Neutrophil (primary cell): ENCODE measurements around the gene MYL6.
A peak's percentile ranks its signal among the peaks of the same experiment; 100 is the strongest.

Source experiments
- H3K27ac ChIP-seq: fragments of 200-600 bp; sonication (generic); 2 replicates; pipeline ENCODE4 v1.5.1; 2016; ENCODE audit warnings: mild to moderate bottlenecking, moderate library complexity
- H3K27me3 ChIP-seq: fragments of 200-600 bp; sonication (generic); 2 replicates; pipeline ENCODE4 v1.6.0; 2016; ENCODE audit warnings: mild to moderate bottlenecking
- H3K36me3 ChIP-seq: fragments of 200-600 bp; sonication (generic); 2 replicates; pipeline ENCODE4 v1.5.1; 2017
- H3K4me1 ChIP-seq, 2 experiments: fragments of 200-600 bp in 1 of 2; sonication (generic) in 1 of 2; 1 replicate in 1 of 2; 2 replicates in 1 of 2; pipeline versions ENCODE4 v1.5.1 to v1.6.1; 2013 to 2016; ENCODE audit warnings: low read depth in 1 of 2, low read length in 1 of 2, mild to moderate bottlenecking in 1 of 2, moderate library complexity in 1 of 2; ENCODE audit not compliant: control insufficient read depth in 1 of 2, insufficient read depth in 1 of 2
- H3K4me3 ChIP-seq, 2 experiments: fragments of 200-600 bp in 1 of 2; sonication (generic) in 1 of 2; 1 replicate in 1 of 2; 2 replicates in 1 of 2; pipeline ENCODE4 v1.5.1; 2013 to 2016; ENCODE audit warnings: low read depth in 1 of 2, low read length in 1 of 2, mild to moderate bottlenecking in 1 of 2, moderate library complexity in 1 of 2
- H3K9me3 ChIP-seq: fragments of 200-600 bp; sonication (generic); 2 replicates; pipeline ENCODE4 v1.5.1; 2016
- CTCF ChIP-seq: fragments of 200-600 bp; sonication (generic); IDR thresholded peaks from 2 replicates; pipeline ENCODE4 v1.5.1; 2016; ENCODE audit warnings: antibody characterized with exemption

The MYL6 gene

GRCh38 chr12:56202838-56203237 lies 44.7 kb downstream of the MYL6 start:
- H3K4me3 ChIP-seq = no peak overlapping the region
- no peaks in the 10 kb centered on the region for H3K27me3 ChIP-seq
- peak overlapping the region; percentile 27 for H3K27ac ChIP-seq
- H3K4me1 ChIP-seq = no peaks in the 10 kb centered on the region
- TF ChIP-seq CTCF = no peak
- peaks cover 39% of the 10 kb centered on the region for H3K36me3 ChIP-seq
- no peaks in the 10 kb centered on the region for H3K9me3 ChIP-seq

GRCh38 chr12:56204275-56204674 lies 46.1 kb downstream of the MYL6 start:
- H3K27me3 ChIP-seq = no peaks in the 10 kb centered on the region
- H3K4me3 ChIP-seq = no peak overlapping the region
- H3K36me3 ChIP-seq = peaks cover 54% of the 10 kb centered on the region
- no peak overlapping the region for H3K27ac ChIP-seq
- H3K9me3 ChIP-seq = no peaks in the 10 kb centered on the region
- H3K4me1 ChIP-seq = no peaks in the 10 kb centered on the region
- no peak for TF ChIP-seq CTCF

GRCh38 chr12:56205445-56205844 lies 47.3 kb downstream of the MYL6 start:
- peaks cover 65% of the 10 kb centered on the region for H3K36me3 ChIP-seq
- H3K9me3 ChIP-seq = no peaks in the 10 kb centered on the region
- TF ChIP-seq CTCF = no peak
- H3K27ac ChIP-seq = no peak overlapping the region
- no peaks in the 10 kb centered on the region for H3K27me3 ChIP-seq
- no peak overlapping the region for H3K4me3 ChIP-seq
- no peaks in the 10 kb centered on the region for H3K4me1 ChIP-seq

GRCh38 chr12:56206452-56207166 lies 48.5 kb downstream of the MYL6 start:
- H3K27me3 ChIP-seq = no peaks in the 10 kb centered on the region
- no peak for TF ChIP-seq CTCF
- H3K36me3 ChIP-seq = peaks cover 77% of the 10 kb centered on the region
- H3K4me3 ChIP-seq = no peak overlapping the region
- H3K4me1 ChIP-seq = no peaks in the 10 kb centered on the region
- no peaks in the 10 kb centered on the region for H3K9me3 ChIP-seq
- no peak overlapping the region for H3K27ac ChIP-seq

- Histone ChIP-seq H3K4me1 (no peaks in the 10 kb centered on the region), H3K27ac (no peak overlapping the region), H3K9me3 (no peaks in the 10 kb centered on the region), H3K4me3 (no peak overlapping the region), H3K27me3 (no peaks in the 10 kb centered on the region), H3K36me3 (peaks cover 91% of the 10 kb centered on the region)
- TF ChIP-seq CTCF = no peak
Observed at GRCh38 chr12:56208006-56208405, 49.8 kb downstream of the MYL6 start.
